GM23248 (cell line): ENCODE results near the gene MEG3.

Source experiments
- EZH2 ChIP-seq: fragments of 200-600 bp; sonication (generic); IDR thresholded peaks from 2 replicates; pipeline ENCODE4 v1.6.1; 2018; ENCODE audit warnings: antibody characterized with exemption, mild to moderate bottlenecking; ENCODE audit not compliant: insufficient read depth, poor library complexity, severe bottlenecking
- EZH2phosphoT487 ChIP-seq: fragments of 200-600 bp; sonication (generic); IDR thresholded peaks from 2 replicates; pipeline ENCODE4 v1.6.1; 2018; ENCODE audit warnings: antibody characterized with exemption, moderate library complexity, mild to moderate bottlenecking, low read depth; ENCODE audit not compliant: insufficient read depth

- TF ChIP-seq EZH2phosphoT487 (no peak), EZH2 (no peak)
Observed at GRCh38 chr14:100903672-100904185, 77.8 kb downstream of the MEG3 start, which contains the start of gene RTL1.
